ENCODE measurements around the gene CENPO. TPM values are rescaled to one million over a fixed set of nuclear protein-coding genes. Genes with fewer than 3 reads are reported as not detected.

Gene CENPO
- total RNA-seq, 1 experiment from 2014 or later = 27.9 TPM

GRCh38 chr2:24827321-24828237 lies 34.4 kb downstream of the CENPO start:
- DNase-seq (ENCODE audit: low read depth, low spot score) = peak; percentile 61
- ChIA-PET POLR2A (interaction anchor here (0.6 kb wide), 1 partner anchor 406 kb away, joined by 3 read pairs; no protein-coding TSS in a partner anchor), RAD21 (ENCODE audit: low non-redundant PET in 1 of 2, low total read pairs in 2 of 2, uncharacterized antibody in 2 of 2, unreplicated experiment in 2 of 2) (interaction anchor here (0.6 to 1.6 kb wide), 5 partner anchors 34 to 420 kb away, joined by 3 to 6 read pairs (median 3); partner anchors contain the start of genes CENPO (in 1 of the 2) and PTRHD1 (in 1 of the 2)), CTCF (interaction anchor here (0.6 to 3.9 kb wide), 14 partner anchors 9 to 1541 kb away, joined by 3 to 54 read pairs (median 4); partner anchors contain the start of genes CENPO and PTRHD1)
- no peaks in the 10 kb centered on the region for H3K79me2 ChIP-seq (ENCODE audit: insufficient read depth, low read length)
- H4K20me1 ChIP-seq (ENCODE audit: insufficient read depth) = no peaks in the 10 kb centered on the region
- no peak overlapping the region for H3K4me2 ChIP-seq (ENCODE audit: low read length)
- H2AFZ ChIP-seq (ENCODE audit: low read depth, low read length, poor library complexity, severe bottlenecking) = no peak overlapping the region
- H3K9me2 ChIP-seq (ENCODE audit: insufficient read depth) = no peaks in the 10 kb centered on the region
- H3K36me3 ChIP-seq (ENCODE audit: control insufficient read depth in 1 of 2, insufficient read depth in 2 of 2, low read length in 2 of 2) = peaks cover 0 to 13% of the 10 kb centered on the region in 2 experiments; a peak in 1 of 4 replicates
- no peaks in the 10 kb centered on the region for H3K9me3 ChIP-seq (ENCODE audit: control insufficient read depth in 1 of 2, insufficient read depth in 1 of 2, low read depth in 1 of 2, low read length in 2 of 2)
- no peaks in the 10 kb centered on the region for H3K27me3 ChIP-seq (ENCODE audit: insufficient read depth, low read length)
- ATAC-seq = peak; percentile 87
- intact Hi-C loops (cut with micrococcal nuclease) = loop anchor here (1.0 to 5.0 kb wide), 3 partner anchors 370 to 417 kb away; no protein-coding TSS in a partner anchor
- BruUV-seq (replicated peaks) = no TSS peak
- no peak for TF ChIP-seq SP1 (IDR thresholded peaks at IDR 0.05; ENCODE audit: low read depth)
- TF ChIP-seq MAX (IDR thresholded peaks at IDR 0.05) = no peak
- no peak for TF ChIP-seq EZH2phosphoT487 (IDR thresholded peaks at IDR 0.05; ENCODE audit: borderline replicate concordance)
- TF ChIP-seq ELF1 (IDR thresholded peaks at IDR 0.05; ENCODE audit: borderline replicate concordance, low read depth) = no peak
- no peak for TF ChIP-seq ATF3 (IDR thresholded peaks at IDR 0.05)
- no peak for TF ChIP-seq SRF (IDR thresholded peaks at IDR 0.05; ENCODE audit: low read depth)
- no peak for TF ChIP-seq POLR2A (IDR thresholded peaks at IDR 0.05; ENCODE audit: borderline replicate concordance, extremely low read depth, insufficient read depth, insufficient read length)
- no peak for TF ChIP-seq EZH2 (IDR thresholded peaks at IDR 0.05)
- peak; percentile 5; the same call in 1 of the 2 replicates for TF ChIP-seq POLR2AphosphoS5 (IDR thresholded peaks at IDR 0.05; ENCODE audit: low read depth, low read length)
- TF ChIP-seq FOSL1 (IDR thresholded peaks at IDR 0.05; ENCODE audit: low read depth) = no peak
- no peak for TF ChIP-seq ZNF274 (IDR thresholded peaks at IDR 0.05; ENCODE audit: low read depth, low read length)
- TF ChIP-seq ZBTB33 (IDR thresholded peaks at IDR 0.05; ENCODE audit: extremely low read depth, insufficient replicate concordance, low read length) = no peak
- no peak for TF ChIP-seq YY1 (IDR thresholded peaks at IDR 0.05; ENCODE audit: extremely low read depth, insufficient replicate concordance, low read depth, low read length)
- no peak for TF ChIP-seq CBX3 (IDR thresholded peaks at IDR 0.05; ENCODE audit: low read depth)
- TF ChIP-seq CTCF (IDR thresholded peaks at IDR 0.05 in 2 of 3, conservative IDR thresholded peaks at IDR 0.05 in 1 of 3; ENCODE audit: borderline replicate concordance in 1 of 3, insufficient read depth in 1 of 3, low read depth in 2 of 3, low read length in 2 of 3) = peak; percentile 77 to 92 (median 91)
- peak; percentile 94 for TF ChIP-seq RAD21 (IDR thresholded peaks at IDR 0.05; ENCODE audit: low read depth)
- no peaks in the 10 kb centered on the region for H3K4me1 ChIP-seq (ENCODE audit: control insufficient read depth in 1 of 2, insufficient read depth in 2 of 2, low read length in 2 of 2)
- H3K27ac ChIP-seq (ENCODE audit: low read depth, low read length) = no peak overlapping the region
- no peak overlapping the region for H3K9ac ChIP-seq (ENCODE audit: low read length)
- no peak overlapping the region for H3K4me3 ChIP-seq (replicated peaks in 1 of 2; ENCODE audit: low read depth in 1 of 2, low read length in 2 of 2)
